Left kidney (tissue), 2 donors: Measurements from ENCODE around the gene C17orf113. TPM values are rescaled to one million over a fixed set of nuclear protein-coding genes. Genes with fewer than 3 reads are reported as not detected.

Experiments
- DNase-seq: peaks from one replicate; pipeline ENCODE4 v3.0.0-alpha.2; 2013
- polyA plus RNA-seq: library from polyadenylated mRNA; unstranded; fragments of 120-200 nt; gene quantifications from one replicate; pipeline ENCODE4 v1.2.1, GENCODE V29; 2013; ENCODE audit not compliant: insufficient read length

Gene C17orf113
- polyA plus RNA-seq, 1 donor: 4.7 TPM

- no peak for DNase-seq
These were observed 22.2 kb upstream of the C17orf113 start for GRCh38 chr17:42072323-42073187.

GRCh38 chr17:42071810-42072209, 21.4 kb upstream of the C17orf113 start:
- DNase-seq: no peak

- DNase-seq: no peak
These were observed 18.6 kb upstream of the C17orf113 start for GRCh38 chr17:42068979-42069378.

GRCh38 chr17:42067371-42068091, 17.1 kb upstream of the C17orf113 start:
- DNase-seq: no peak

GRCh38 chr17:42065201-42065600, 14.8 kb upstream of the C17orf113 start:
- no peak for DNase-seq

GRCh38 chr17:42062681-42063080, 12.3 kb upstream of the C17orf113 start:
- no peak for DNase-seq

- no peak for DNase-seq
These were observed 11.5 kb upstream of the C17orf113 start for GRCh38 chr17:42061646-42062487.

GRCh38 chr17:42060231-42060630, 9.8 kb upstream of the C17orf113 start:
- DNase-seq: no peak

- no peak for DNase-seq
These were observed 9.4 kb upstream of the C17orf113 start for GRCh38 chr17:42059815-42060214.

GRCh38 chr17:42058063-42058462, 7.7 kb upstream of the C17orf113 start:
- no peak for DNase-seq

- no peak for DNase-seq
These were observed 6.2 kb upstream of the C17orf113 start for GRCh38 chr17:42056635-42057034.

- DNase-seq: no peak
These were observed 5.1 kb upstream of the C17orf113 start for GRCh38 chr17:42055496-42055895.

GRCh38 chr17:42055027-42055426, 4.6 kb upstream of the C17orf113 start:
- no peak for DNase-seq

- no peak for DNase-seq
These were observed 3.5 kb upstream of the C17orf113 start for GRCh38 chr17:42053731-42054500.

GRCh38 chr17:42052346-42052877, 2.0 kb upstream of the C17orf113 start:
- DNase-seq: no peak

- DNase-seq: no peak
These were observed 1.2 kb upstream of the C17orf113 start for GRCh38 chr17:42051645-42052044.

GRCh38 chr17:42051013-42051400, 606 bp upstream of the C17orf113 start:
- no peak for DNase-seq

GRCh38 chr17:42049834-42050392, 488 bp downstream of the C17orf113 start:
- no peak for DNase-seq

- DNase-seq: no peak
These were observed 3.1 kb downstream of the C17orf113 start for GRCh38 chr17:42047343-42047742.

- DNase-seq: no peak
These were observed 4.7 kb downstream of the C17orf113 start for GRCh38 chr17:42045719-42046118.
